ENCODE results near the gene CRIP1. TPM values are rescaled to one million over a fixed set of nuclear protein-coding genes. Genes with fewer than 3 reads are reported as not detected.

The CRIP1 gene
- total and polyA plus RNA-seq, 10 of the 15 experiments (the other 5 are each of a cell fraction or from before 2014, with no cell fraction given) = 66.8 to 259 (median 154) TPM

DNA sequence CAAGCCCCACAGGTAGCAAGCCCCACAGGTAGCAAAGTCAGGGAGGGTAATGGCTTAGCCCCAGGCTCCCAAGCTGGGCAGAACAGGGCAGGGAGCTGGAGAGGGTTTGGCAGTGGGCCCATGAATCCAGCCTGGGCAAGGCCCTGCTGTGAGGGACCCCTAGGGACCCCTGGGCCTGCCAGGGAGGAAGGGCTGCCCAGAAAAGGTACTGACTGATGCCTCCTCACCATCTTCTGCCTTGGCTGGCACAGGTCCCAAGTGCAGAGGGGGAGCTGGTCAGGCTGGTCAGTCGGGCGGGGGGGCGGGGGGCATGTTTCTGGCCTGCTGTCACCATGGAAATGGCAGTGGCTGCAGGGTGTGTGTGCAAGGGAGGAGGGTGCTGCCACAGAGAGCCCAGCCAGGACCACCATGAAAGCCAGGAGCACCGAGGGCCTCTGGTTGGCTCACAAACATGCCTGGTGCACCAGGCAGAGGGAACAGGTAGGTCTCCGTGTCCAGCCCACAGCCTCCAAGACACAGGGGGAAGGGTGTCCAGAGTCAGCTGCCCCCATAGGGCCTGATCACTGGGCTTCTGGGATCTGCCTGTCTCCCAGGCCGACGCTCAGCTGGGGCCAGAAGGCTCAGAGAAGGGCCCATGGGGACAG is 13.5 kb upstream of the CRIP1 start (continued):
- TF ChIP-seq ZBED1 (IDR thresholded peaks at IDR 0.05; ENCODE audit: borderline replicate concordance) = no peak
- no peak for TF ChIP-seq HDAC6 (IDR thresholded peaks at IDR 0.05; ENCODE audit: unreplicated experiment)
- TF ChIP-seq IKZF1 (conservative IDR thresholded peaks at IDR 0.05) = no peak
- TF ChIP-seq ASH2L (IDR thresholded peaks at IDR 0.05; ENCODE audit: borderline replicate concordance, low read depth) = no peak
- no peak for TF ChIP-seq BACH1 (IDR thresholded peaks at IDR 0.05; ENCODE audit: borderline replicate concordance)

- DNase-seq (ENCODE audit: low read depth, low spot score) = no peak
- in situ Hi-C loops (cut with MboI) (no loop called here), intact Hi-C loops (cut with micrococcal nuclease; ENCODE audit: unreplicated experiment) (no loop called here)
- no peak for FAIRE-seq
- ChIA-PET RAD21 (ENCODE audit: unreplicated experiment) (no interaction called here), SMC1A (ENCODE audit: uncharacterized antibody, unreplicated experiment) (no interaction called here), CTCF (no interaction called here), POLR2A (no interaction called here)
- H3K4me3 ChIP-seq = peak overlapping the region; percentile 44; the same call in 1 of the 2 replicates
- no peaks in the 10 kb centered on the region for H3K4me1 ChIP-seq (ENCODE audit: control insufficient read depth, insufficient read depth, low read length)
- no peaks in the 10 kb centered on the region; the same call in 2 of the 3 replicates for H3K9me3 ChIP-seq (replicated peaks; ENCODE audit: control insufficient read depth, insufficient read depth, low read length)
- no peaks in the 10 kb centered on the region for H3K79me2 ChIP-seq (ENCODE audit: control insufficient read depth, insufficient read depth, low read length)
- no peak overlapping the region for H3K27ac ChIP-seq (ENCODE audit: control insufficient read depth, insufficient read depth)
- peak; percentile 63 for ATAC-seq
- H3K36me3 ChIP-seq (ENCODE audit: control insufficient read depth in 2 of 2, insufficient read depth in 2 of 2, low read length in 1 of 2) = peaks cover 0 to 6% of the 10 kb centered on the region in 2 experiments; a peak in 2 of 4 replicates
- no TSS peak for BruUV-seq (replicated peaks)
- H3K27me3 ChIP-seq (replicated peaks in 1 of 2; ENCODE audit: control insufficient read depth in 2 of 2, insufficient read depth in 2 of 2, low read length in 1 of 2) = peaks cover 4 to 11% of the 10 kb centered on the region in 2 experiments; a peak in 3 of 4 replicates
- H4K20me1 ChIP-seq (ENCODE audit: control insufficient read depth, insufficient read depth) = no peaks in the 10 kb centered on the region
- H2AFZ ChIP-seq (ENCODE audit: control insufficient read depth, low read depth, low read length) = no peak overlapping the region
- H3K9ac ChIP-seq (ENCODE audit: control insufficient read depth, insufficient read depth, low read length) = no peak overlapping the region
- peak overlapping the region; percentile 82 for H3K4me2 ChIP-seq (ENCODE audit: control insufficient read depth, insufficient read depth)
- WGBS (ENCODE audit: insufficient coverage, insufficient replicate concordance, low lambda C conversion rate, missing lambda C conversion rate) = under 1% methylated on average over 25 of the region's 60 CpGs
- no peak for TF ChIP-seq NRF1 (conservative IDR thresholded peaks at IDR 0.05; ENCODE audit: low read depth, low read length)
- TF ChIP-seq REST (IDR thresholded peaks at IDR 0.05; ENCODE audit: low read depth, low read length) = peak; percentile 55; the same call in 1 of the 2 replicates
- no peak for TF ChIP-seq SRF (IDR thresholded peaks at IDR 0.05; ENCODE audit: low read depth in 2 of 2, low read length in 2 of 2)
- TF ChIP-seq ZNF687 (IDR thresholded peaks at IDR 0.05) = no peak
- TF ChIP-seq BCL3 (IDR thresholded peaks at IDR 0.05; ENCODE audit: borderline replicate concordance, insufficient read depth, low read depth, low read length, poor library complexity, severe bottlenecking) = no peak
These were observed 12.8 kb upstream of the CRIP1 start for GRCh38 chr14:105473677-105474482.

Data from GM12878 (cell line).